ENCODE data around the gene MICAL2.

DNA sequence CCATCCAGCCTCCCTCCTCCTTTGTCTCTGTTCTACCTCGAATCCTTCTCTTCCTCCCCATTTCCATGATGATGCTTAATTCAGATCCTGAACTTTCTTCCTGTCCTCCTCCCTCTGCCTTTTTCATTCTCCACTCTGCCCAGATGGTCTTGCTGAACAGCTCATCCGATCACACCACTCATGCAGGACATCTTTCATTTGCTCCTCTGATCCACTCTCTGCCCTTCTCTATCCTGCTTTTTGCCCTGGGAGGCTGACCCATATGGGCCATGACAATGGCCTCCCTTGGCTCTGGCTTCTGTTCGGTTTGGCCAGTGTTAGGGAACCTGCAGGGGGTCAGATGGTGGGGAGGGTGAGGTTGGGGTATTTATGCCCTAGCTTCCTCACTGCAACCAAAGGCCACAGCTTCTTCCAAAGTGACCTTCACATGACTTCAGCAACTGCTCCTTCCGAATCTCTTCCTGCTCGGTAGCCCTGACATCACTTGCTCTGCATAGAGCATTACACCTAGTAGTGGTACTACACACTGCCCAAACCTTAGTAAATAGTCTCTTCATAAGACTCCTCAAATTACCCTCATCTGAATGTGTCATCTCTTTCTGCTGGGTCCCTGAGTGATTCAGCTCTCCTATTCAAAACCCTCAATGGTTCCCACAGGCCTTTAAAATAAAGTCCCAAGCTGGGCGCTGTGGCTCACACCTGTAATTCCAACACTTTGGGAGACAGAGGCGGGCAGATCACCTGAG lies 32.7 kb upstream of the MICAL2 start:
- TF ChIP-seq EZH2phosphoT487 (IDR thresholded peaks at IDR 0.05; ENCODE audit: borderline replicate concordance, low read depth, low read length) (no peak), CTCF (conservative IDR thresholded peaks at IDR 0.05; ENCODE audit: low read length) (no peak)

All from OCI-LY7 (cell line).